GM04504 (cell line): ENCODE data around the gene C12orf76.
"Not testable (repeated sequence)": the region's sequence is repeated elsewhere in the genome, so short reads cannot be mapped to it uniquely, and the experiment has no call there.

Experiments used
- DNase-seq: peaks from one replicate; pipeline ENCODE4 v3.0.0-alpha.2; 2012; ENCODE audit warnings: low read depth

The C12orf76 gene

GRCh38 chr12:110023059-110023980 is 25.0 kb downstream of the C12orf76 start:
- no peak for DNase-seq

GRCh38 chr12:110020956-110021355 is 27.4 kb downstream of the C12orf76 start:
- no peak for DNase-seq

- no peak for DNase-seq
Measured at GRCh38 chr12:110015132-110015531, 33.2 kb downstream of the C12orf76 start.

GRCh38 chr12:110012659-110013058 is 35.7 kb downstream of the C12orf76 start:
- DNase-seq = no peak

- DNase-seq = no peak
Measured at GRCh38 chr12:110012137-110012536, 36.2 kb downstream of the C12orf76 start.

GRCh38 chr12:110010853-110011723 is 37.2 kb downstream of the C12orf76 start:
- no peak for DNase-seq

GRCh38 chr12:110008681-110009398 is 39.5 kb downstream of the C12orf76 start:
- not testable (repeated sequence) for DNase-seq

GRCh38 chr12:110007881-110008280 is 40.4 kb downstream of the C12orf76 start:
- DNase-seq = no peak

GRCh38 chr12:110006115-110006514 is 42.2 kb downstream of the C12orf76 start:
- no peak for DNase-seq

GRCh38 chr12:110005319-110005973 is 42.9 kb downstream of the C12orf76 start:
- no peak for DNase-seq

- DNase-seq = no peak
Measured at GRCh38 chr12:110004598-110004997, 43.7 kb downstream of the C12orf76 start.

- DNase-seq = no peak
Measured at GRCh38 chr12:110002676-110003515, 45.4 kb downstream of the C12orf76 start.

- DNase-seq = peak; percentile 65
Measured at GRCh38 chr12:110001596-110001995, 46.7 kb downstream of the C12orf76 start.

- no peak for DNase-seq
Measured at GRCh38 chr12:109999983-110000505, 48.3 kb downstream of the C12orf76 start.

GRCh38 chr12:109999649-109999971 is 48.7 kb downstream of the C12orf76 start:
- DNase-seq = no peak

- DNase-seq = peak; percentile 92
Measured at GRCh38 chr12:109998904-109999648, 49.2 kb downstream of the C12orf76 start, which contains the start of gene ANKRD13A. ANKRD13A (plus strand) TSS chr12:109999430; CDS start chr12:109999689, 259 bp downstream.

GRCh38 chr12:109998241-109998903 is 50.0 kb downstream of the C12orf76 start:
- DNase-seq = no peak

- no peak for DNase-seq
Measured at GRCh38 chr12:109997393-109997792, 50.9 kb downstream of the C12orf76 start.

- no peak for DNase-seq
Measured at GRCh38 chr12:109996483-109996853, 51.9 kb downstream of the C12orf76 start.
